OCI-LY1 (cell line): ENCODE data around the gene EFS.

Experiments used
- H2AFZ ChIP-seq: fragments of 200-600 bp; sonication (generic), shearing (Covaris generic); 2 replicates; pipeline ENCODE4 v1.6.0; 2014; ENCODE audit warnings: antibody characterized with exemption, mild to moderate bottlenecking, low read length
- H3F3A ChIP-seq: fragments of 200-600 bp; sonication (generic), shearing (Covaris generic); 2 replicates; pipeline ENCODE4 v1.6.0; 2014; ENCODE audit warnings: mild to moderate bottlenecking, antibody characterized with exemption, low read length, moderate library complexity; ENCODE audit not compliant: insufficient read depth
- H3K27ac ChIP-seq: fragments of 200-600 bp; sonication (generic); 2 replicates; pipeline ENCODE4 v1.5.1; 2014; ENCODE audit warnings: low read length, mixed run types, mild to moderate bottlenecking, low read depth; ENCODE audit not compliant: poor library complexity, severe bottlenecking
- H3K27me3 ChIP-seq: fragments of 200-600 bp; sonication (generic); 2 replicates; pipeline ENCODE4 v1.6.0; 2014; ENCODE audit warnings: antibody characterized with exemption, mild to moderate bottlenecking, low read length, moderate library complexity; ENCODE audit not compliant: insufficient read depth
- H3K36me3 ChIP-seq: fragments of 200-600 bp; sonication (generic); 2 replicates; pipeline ENCODE4 v1.6.1; 2014; ENCODE audit warnings: mild to moderate bottlenecking, antibody characterized with exemption, low read length, moderate library complexity, mixed read lengths; ENCODE audit not compliant: insufficient read depth
- H3K4me1 ChIP-seq: fragments of 200-600 bp; sonication (generic); 2 replicates; pipeline ENCODE4 v1.5.1; 2014; ENCODE audit warnings: mild to moderate bottlenecking, low read length, moderate library complexity; ENCODE audit not compliant: insufficient read depth, severe bottlenecking
- H3K4me2 ChIP-seq: fragments of 200-600 bp; sonication (generic), shearing (Covaris generic); 2 replicates; pipeline ENCODE4 v1.6.1; 2014; ENCODE audit warnings: low read length
- H3K4me3 ChIP-seq: fragments of 200-600 bp; sonication (generic); 2 replicates; pipeline ENCODE4 v1.5.1; 2014; ENCODE audit warnings: low read length, low read depth, mild to moderate bottlenecking, mixed read lengths; ENCODE audit not compliant: poor library complexity, severe bottlenecking
- H3K79me2 ChIP-seq: fragments of 200-600 bp; shearing (Covaris generic); 2 replicates; pipeline ENCODE4 v1.6.1; 2016; ENCODE audit warnings: mixed run types, low read length, mixed read lengths; ENCODE audit not compliant: insufficient read depth
- H3K9ac ChIP-seq: fragments of 200-600 bp; sonication (generic), shearing (Covaris generic); 2 replicates; pipeline ENCODE4 v1.6.1; 2014; ENCODE audit warnings: mild to moderate bottlenecking, low read length, mixed read lengths
- H3K9me2 ChIP-seq: fragments of 200-600 bp; sonication (generic), shearing (Covaris generic); 2 replicates; pipeline ENCODE4 v1.6.1; 2014; ENCODE audit warnings: low read depth, mild to moderate bottlenecking, low read length, mixed read lengths
- H3K9me3 ChIP-seq: fragments of 200-600 bp; shearing (Covaris generic); 2 replicates; pipeline ENCODE4 v1.6.1; 2014; ENCODE audit warnings: low read length, mixed read lengths
- H4K20me1 ChIP-seq: fragments of 200-600 bp; sonication (generic), shearing (Covaris generic); 2 replicates; pipeline ENCODE4 v1.6.0; 2016; ENCODE audit warnings: mild to moderate bottlenecking, low read length; ENCODE audit not compliant: insufficient read depth
- EZH2 ChIP-seq: fragments of 200-600 bp; sonication (generic), shearing (Covaris generic); IDR thresholded peaks from 2 replicates; pipeline ENCODE4 v1.8.0; 2017; ENCODE audit warnings: borderline replicate concordance, mixed run types, mild to moderate bottlenecking, antibody characterized with exemption, low read length, moderate library complexity, mixed read lengths
- TF ChIP-seq, protein P1 (sequence below): fragments of 200-600 bp; sonication (generic), shearing (Covaris generic); IDR thresholded peaks from 2 replicates; pipeline ENCODE4 v1.5.1; 2017; ENCODE audit warnings: mild to moderate bottlenecking, antibody characterized with exemption, low read length, moderate library complexity, mixed read lengths

The EFS gene

DNA sequence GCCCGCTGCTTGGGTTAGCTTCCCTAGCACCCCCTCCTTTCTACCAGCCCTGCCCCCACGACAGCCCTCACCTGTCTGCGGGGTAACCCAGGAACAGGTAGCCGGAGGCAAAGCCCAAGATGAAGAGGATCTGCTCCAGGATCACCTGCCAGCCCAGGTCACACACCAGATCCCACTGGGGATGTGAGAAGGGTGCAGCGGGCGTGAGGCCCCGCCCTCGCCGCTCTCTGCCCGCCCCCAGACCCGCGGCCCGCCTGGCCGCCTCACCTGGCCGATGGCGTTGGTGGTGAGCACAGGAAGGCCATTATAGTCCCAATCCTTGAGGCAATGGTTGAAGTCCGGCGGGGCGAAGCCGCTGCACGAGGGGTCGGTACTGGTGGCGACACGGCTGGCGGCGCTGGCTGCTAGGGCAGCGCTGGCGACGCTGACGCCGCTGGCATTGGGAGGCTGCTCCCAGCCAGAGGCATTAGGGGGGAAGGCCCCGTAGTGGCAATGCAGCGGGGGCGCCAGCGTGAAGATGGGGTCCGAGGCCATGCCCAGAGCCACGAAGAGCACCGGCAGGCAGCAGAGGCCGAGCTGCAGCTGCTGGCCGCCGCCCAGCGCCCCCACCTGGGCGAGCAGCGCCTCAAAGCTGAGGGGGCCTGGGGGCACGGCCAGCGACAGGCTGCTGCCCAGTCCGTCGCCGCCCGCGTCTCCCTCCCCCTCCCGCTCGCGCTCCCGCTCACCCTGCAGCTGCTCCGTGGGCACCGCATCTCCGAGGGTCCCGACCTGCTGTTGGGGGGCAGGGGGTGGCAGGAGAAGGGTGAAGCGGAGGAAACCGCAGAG, 13.1 kb downstream of the EFS start:
- Histone ChIP-seq H3K9me2 (no peaks in the 10 kb centered on the region), H3K9me3 (no peaks in the 10 kb centered on the region), H3K36me3 (no peaks in the 10 kb centered on the region), H3K4me3 (no peak overlapping the region), H3K9ac (no peak overlapping the region), H3F3A (no peaks in the 10 kb centered on the region), H3K27me3 (no peaks in the 10 kb centered on the region), H3K27ac (no peak overlapping the region), H2AFZ (no peak overlapping the region), H4K20me1 (no peaks in the 10 kb centered on the region), H3K79me2 (no peaks in the 10 kb centered on the region), H3K4me1 (no peaks in the 10 kb centered on the region), H3K4me2 (no peak overlapping the region)
- TF ChIP-seq EZH2, result no peak
- TF ChIP-seq, protein P1, sequence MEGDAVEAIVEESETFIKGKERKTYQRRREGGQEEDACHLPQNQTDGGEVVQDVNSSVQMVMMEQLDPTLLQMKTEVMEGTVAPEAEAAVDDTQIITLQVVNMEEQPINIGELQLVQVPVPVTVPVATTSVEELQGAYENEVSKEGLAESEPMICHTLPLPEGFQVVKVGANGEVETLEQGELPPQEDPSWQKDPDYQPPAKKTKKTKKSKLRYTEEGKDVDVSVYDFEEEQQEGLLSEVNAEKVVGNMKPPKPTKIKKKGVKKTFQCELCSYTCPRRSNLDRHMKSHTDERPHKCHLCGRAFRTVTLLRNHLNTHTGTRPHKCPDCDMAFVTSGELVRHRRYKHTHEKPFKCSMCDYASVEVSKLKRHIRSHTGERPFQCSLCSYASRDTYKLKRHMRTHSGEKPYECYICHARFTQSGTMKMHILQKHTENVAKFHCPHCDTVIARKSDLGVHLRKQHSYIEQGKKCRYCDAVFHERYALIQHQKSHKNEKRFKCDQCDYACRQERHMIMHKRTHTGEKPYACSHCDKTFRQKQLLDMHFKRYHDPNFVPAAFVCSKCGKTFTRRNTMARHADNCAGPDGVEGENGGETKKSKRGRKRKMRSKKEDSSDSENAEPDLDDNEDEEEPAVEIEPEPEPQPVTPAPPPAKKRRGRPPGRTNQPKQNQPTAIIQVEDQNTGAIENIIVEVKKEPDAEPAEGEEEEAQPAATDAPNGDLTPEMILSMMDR, result no peak

DNA sequence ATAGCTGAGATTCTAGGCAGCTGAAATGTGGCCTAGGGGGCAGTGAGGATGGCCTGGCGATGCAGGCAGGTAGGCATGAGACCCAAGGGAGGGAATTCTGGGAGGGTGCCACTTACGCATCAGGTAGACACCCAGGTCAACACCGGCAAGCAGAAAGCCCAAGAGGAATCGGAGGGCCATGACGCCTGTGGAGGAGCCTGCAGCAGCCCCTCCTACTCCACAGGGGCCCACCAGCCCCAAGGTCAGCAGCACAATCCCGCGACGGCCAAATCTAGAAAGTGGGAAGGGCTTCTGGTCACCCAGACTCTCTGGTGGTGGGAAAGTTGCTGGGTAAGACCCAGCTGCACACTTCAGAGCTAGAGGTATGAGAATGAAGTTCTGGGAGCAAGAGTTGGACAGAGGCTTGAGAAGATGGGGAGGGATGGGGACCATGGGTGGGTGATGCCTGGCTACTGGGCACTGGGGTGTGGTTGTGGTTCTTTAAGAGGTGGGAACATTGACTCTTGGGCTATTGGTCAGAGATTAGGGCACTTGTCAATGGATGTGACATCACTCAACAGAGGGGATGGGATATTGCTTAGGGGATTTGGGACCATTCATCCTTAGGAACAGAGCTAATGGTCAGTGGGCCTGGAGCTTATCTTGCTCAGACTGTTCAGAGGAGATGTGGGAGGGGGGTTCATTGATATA, 15.7 kb downstream of the EFS start:
- H3K4me2 ChIP-seq, result no peak overlapping the region
- no peak overlapping the region for H2AFZ ChIP-seq
- H3F3A ChIP-seq, result no peaks in the 10 kb centered on the region
- no peaks in the 10 kb centered on the region for H3K9me2 ChIP-seq
- H3K27ac ChIP-seq, result no peak overlapping the region
- H3K79me2 ChIP-seq, result no peaks in the 10 kb centered on the region
- no peak for TF ChIP-seq EZH2
- TF ChIP-seq, protein P1, result no peak
- no peaks in the 10 kb centered on the region for H3K36me3 ChIP-seq
- H3K9me3 ChIP-seq, result no peaks in the 10 kb centered on the region
- H3K4me3 ChIP-seq, result no peak overlapping the region
- H3K9ac ChIP-seq, result no peak overlapping the region
- H4K20me1 ChIP-seq, result no peaks in the 10 kb centered on the region
- no peaks in the 10 kb centered on the region for H3K27me3 ChIP-seq
- H3K4me1 ChIP-seq, result no peaks in the 10 kb centered on the region

DNA sequence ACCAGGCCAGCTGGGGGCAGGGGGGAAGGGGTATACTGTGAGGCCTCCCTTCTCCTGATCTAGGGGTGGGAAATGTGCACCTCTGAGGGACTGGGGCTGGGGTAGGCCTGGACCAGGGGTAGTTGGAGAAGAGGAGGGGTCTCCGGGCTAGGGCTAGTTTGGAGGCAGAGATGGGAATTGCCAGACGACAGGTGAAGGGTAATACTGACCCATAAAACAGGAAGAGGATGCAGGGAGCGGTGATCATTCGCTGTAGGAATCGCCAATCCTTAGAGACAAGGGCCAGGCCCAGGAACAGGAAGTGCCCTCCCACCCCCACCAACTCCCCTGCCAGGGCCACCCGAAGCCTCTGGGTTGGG, 16.7 kb downstream of the EFS start:
- H3K9me3 ChIP-seq, result no peaks in the 10 kb centered on the region
- H4K20me1 ChIP-seq, result no peaks in the 10 kb centered on the region
- no peaks in the 10 kb centered on the region for H3K36me3 ChIP-seq
- H3K9me2 ChIP-seq, result no peaks in the 10 kb centered on the region
- TF ChIP-seq, protein P1, result no peak
- TF ChIP-seq EZH2, result no peak
- H3K9ac ChIP-seq, result no peak overlapping the region
- H2AFZ ChIP-seq, result no peak overlapping the region
- no peak overlapping the region for H3K4me3 ChIP-seq
- H3K27me3 ChIP-seq, result no peaks in the 10 kb centered on the region
- H3K79me2 ChIP-seq, result no peaks in the 10 kb centered on the region
- no peak overlapping the region for H3K27ac ChIP-seq
- H3F3A ChIP-seq, result no peaks in the 10 kb centered on the region
- no peaks in the 10 kb centered on the region for H3K4me1 ChIP-seq
- no peak overlapping the region for H3K4me2 ChIP-seq
